PC-3 (cell line): ENCODE data around the gene VPS26C. TPM values are rescaled to one million over a fixed set of nuclear protein-coding genes. Genes with fewer than 3 reads are reported as not detected.

Experiments used
- ATAC-seq: fragments of 200-7000 bp; cut with Tn5 transposase; 2 replicates; pipeline ENCODE4 v1.9.1; 2020; ENCODE audit warnings: mild to moderate bottlenecking, moderate library complexity
- BruUV-seq: library from RNA; stranded (reverse); fragments of 400-500 nt; replicated peaks from 2 replicates; lab custom pipeline; 2021; lab: Mats Ljungman, UMichigan
- CTCF ChIA-PET: fragments of 300-600 bp; sonication (Branson Sonifier 250); formaldehyde crosslinking; loops from one replicate; lab custom pipeline; 2022; ENCODE audit warnings: antibody characterized with exemption; lab: Charles Lee
- POLR2A ChIA-PET: fragments of 300-600 bp; sonication (Branson Sonifier 250); formaldehyde crosslinking; loops from one replicate; lab custom pipeline; 2022; ENCODE audit warnings: antibody characterized with exemption; ENCODE audit not compliant: unreplicated experiment; lab: Charles Lee
- DNase-seq: peaks from one replicate; pipeline ENCODE4 v3.0.0-alpha.2; 2015
- H2AFZ ChIP-seq: fragments of 300-600 bp; sonication (generic); 2 replicates; pipeline ENCODE4 v1.6.0; 2016; ENCODE audit warnings: antibody characterized with exemption, low read length
- H3F3A ChIP-seq: fragments of 300-600 bp; sonication (generic); one replicate; pipeline ENCODE4 v1.6.0; 2017; ENCODE audit warnings: antibody characterized with exemption, low read length, control low read depth, mild to moderate bottlenecking; ENCODE audit not compliant: unreplicated experiment
- H3K27ac ChIP-seq: fragments of 300-600 bp; sonication (generic); 2 replicates; pipeline ENCODE4 v1.5.1; 2016; ENCODE audit warnings: mild to moderate bottlenecking, low read length
- H3K27me3 ChIP-seq: fragments of 300-600 bp; sonication (generic); 2 replicates; pipeline ENCODE4 v1.6.1; 2016; ENCODE audit warnings: low read length, mixed read lengths
- H3K36me3 ChIP-seq: fragments of 300-600 bp; sonication (generic); 2 replicates; pipeline ENCODE4 v1.6.1; 2016; ENCODE audit warnings: low read depth, mixed run types, low read length, mixed read lengths
- H3K4me1 ChIP-seq: fragments of 300-600 bp; sonication (generic); 2 replicates; pipeline ENCODE4 v1.5.1; 2016; ENCODE audit warnings: low read length; ENCODE audit not compliant: insufficient read depth
- H3K4me2 ChIP-seq: fragments of 300-600 bp; sonication (generic); 2 replicates; pipeline ENCODE4 v1.6.0; 2016; ENCODE audit warnings: low read length
- H3K4me3 ChIP-seq: fragments of 300-600 bp; sonication (generic); 2 replicates; pipeline ENCODE4 v1.5.1; 2016; ENCODE audit warnings: mild to moderate bottlenecking, low read length, mixed read lengths
- H3K79me2 ChIP-seq: fragments of 300-600 bp; sonication (generic); 2 replicates; pipeline ENCODE4 v1.6.1; 2017; ENCODE audit warnings: low read length, mixed read lengths
- H3K9ac ChIP-seq: fragments of 300-600 bp; sonication (generic); 2 replicates; pipeline ENCODE4 v1.6.0; 2016; ENCODE audit warnings: mild to moderate bottlenecking, low read length
- H3K9me2 ChIP-seq: fragments of 300-600 bp; sonication (generic); replicated peaks from 2 replicates; pipeline ENCODE4 v1.6.1; 2016; ENCODE audit warnings: mixed run types, low read length, mixed read lengths
- H3K9me3 ChIP-seq: fragments of 300-600 bp; sonication (generic); 2 replicates; pipeline ENCODE4 v1.6.1; 2016; ENCODE audit warnings: low read length, mixed read lengths
- H4K20me1 ChIP-seq: fragments of 300-600 bp; sonication (generic); 2 replicates; pipeline ENCODE4 v1.6.1; 2016; ENCODE audit warnings: low read length, mixed read lengths
- CTCF ChIP-seq: fragments of 300-600 bp; sonication (generic); conservative IDR thresholded peaks from 2 replicates; pipeline ENCODE4 v1.5.1; 2017; ENCODE audit warnings: antibody characterized with exemption, low read depth, mild to moderate bottlenecking, low read length
- EZH2 ChIP-seq: fragments of 300-600 bp; sonication (generic); IDR thresholded peaks from one replicate; pipeline ENCODE4 v1.6.1; 2017; ENCODE audit warnings: antibody characterized with exemption, mild to moderate bottlenecking, low read length; ENCODE audit not compliant: unreplicated experiment
- EZH2phosphoT487 ChIP-seq: fragments of 300-600 bp; sonication (generic); IDR thresholded peaks from 2 replicates; pipeline ENCODE4 v1.6.1; 2018; ENCODE audit warnings: mild to moderate bottlenecking, antibody characterized with exemption, low read length, borderline replicate concordance
- intact Hi-C: fragments of 100-400 bp; cut with micrococcal nuclease; formaldehyde crosslinking; loops from 2 replicates; pipeline ENCODE4 v1.9.0; 2023
- total RNA-seq: library from RNA; depleted of rRNA; stranded (reverse); fragments of >200 nt; gene quantifications from 2 replicates; pipeline ENCODE4 v1.2.3, GENCODE V29; 2014

Gene VPS26C
- total RNA-seq, 1 experiment from 2014 or later: 63.3 TPM

DNA sequence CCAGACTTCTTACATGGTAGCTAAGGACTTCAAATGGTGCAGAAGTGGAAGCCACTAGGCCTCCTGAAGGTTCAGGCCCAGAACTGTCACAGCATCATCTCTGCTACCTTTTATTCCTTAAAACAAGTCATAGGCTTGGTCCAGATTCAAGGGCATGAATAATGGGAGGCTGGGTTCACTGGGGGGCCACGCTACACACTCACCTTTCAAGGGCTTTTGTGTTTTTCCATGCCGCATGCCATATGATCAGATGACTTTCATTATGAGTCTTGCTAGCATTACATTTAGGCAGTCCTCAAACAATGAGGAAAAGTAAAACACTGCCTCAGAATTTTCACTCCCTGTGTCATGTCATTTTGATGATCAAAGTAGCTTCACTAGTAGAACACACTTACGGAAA is 83.4 kb downstream of the VPS26C start:
- TF ChIP-seq EZH2phosphoT487 (no peak), EZH2 (no peak), CTCF (no peak)
- no peak for DNase-seq
- Histone ChIP-seq H3K9ac (no peak overlapping the region), H2AFZ (no peak overlapping the region), H3K4me1 (no peaks in the 10 kb centered on the region), H3K27ac (no peak overlapping the region), H3F3A (no peaks in the 10 kb centered on the region), H3K79me2 (no peaks in the 10 kb centered on the region), H3K36me3 (peaks cover 38% of the 10 kb centered on the region), H3K4me3 (no peak overlapping the region), H4K20me1 (no peaks in the 10 kb centered on the region), H3K4me2 (no peak overlapping the region), H3K27me3 (no peaks in the 10 kb centered on the region), H3K9me2 (no peaks in the 10 kb centered on the region), H3K9me3 (no peaks in the 10 kb centered on the region)
- CTCF ChIA-PET: no interaction called here
- ATAC-seq: no peak
- POLR2A ChIA-PET: no interaction called here
- intact Hi-C loops: loop anchor here (10.0 kb wide), 1 partner anchor 401 kb away; no protein-coding TSS in a partner anchor
- no TSS peak for BruUV-seq

DNA sequence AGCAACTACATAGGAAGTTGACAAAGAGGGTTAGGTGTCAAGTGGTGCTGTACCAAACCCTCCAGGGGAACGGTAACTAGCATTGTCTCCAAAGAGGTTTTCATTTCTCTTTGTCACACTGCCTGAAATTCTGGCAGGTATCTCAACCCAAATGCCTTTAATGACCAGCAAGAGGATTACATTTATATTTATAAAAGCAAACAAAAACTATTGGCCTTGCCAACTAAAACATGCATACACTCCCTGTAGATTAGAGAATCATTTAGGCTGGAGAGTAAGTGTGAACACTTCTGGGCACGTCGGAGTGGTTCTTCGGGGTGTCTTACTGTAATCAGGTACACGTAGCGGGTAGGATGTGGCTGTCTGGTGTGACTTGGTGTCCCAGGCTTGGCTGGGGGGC is 84.9 kb downstream of the VPS26C start:
- no TSS peak for BruUV-seq
- intact Hi-C loops: loop anchor here (10.0 kb wide), 1 partner anchor 403 kb away; no protein-coding TSS in a partner anchor
- ChIA-PET POLR2A (no interaction called here), CTCF (no interaction called here)
- Histone ChIP-seq H3K4me3 (no peak overlapping the region), H4K20me1 (no peaks in the 10 kb centered on the region), H3K9ac (no peak overlapping the region), H3K27ac (no peak overlapping the region), H3F3A (no peaks in the 10 kb centered on the region), H3K27me3 (no peaks in the 10 kb centered on the region), H3K4me2 (no peak overlapping the region), H2AFZ (no peak overlapping the region), H3K9me3 (no peaks in the 10 kb centered on the region), H3K36me3 (peaks cover 45% of the 10 kb centered on the region), H3K79me2 (no peaks in the 10 kb centered on the region), H3K4me1 (no peaks in the 10 kb centered on the region), H3K9me2 (no peaks in the 10 kb centered on the region)
- ATAC-seq (peak; percentile 74), DNase-seq (no peak)
- TF ChIP-seq EZH2 (no peak), EZH2phosphoT487 (no peak), CTCF (no peak)

DNA sequence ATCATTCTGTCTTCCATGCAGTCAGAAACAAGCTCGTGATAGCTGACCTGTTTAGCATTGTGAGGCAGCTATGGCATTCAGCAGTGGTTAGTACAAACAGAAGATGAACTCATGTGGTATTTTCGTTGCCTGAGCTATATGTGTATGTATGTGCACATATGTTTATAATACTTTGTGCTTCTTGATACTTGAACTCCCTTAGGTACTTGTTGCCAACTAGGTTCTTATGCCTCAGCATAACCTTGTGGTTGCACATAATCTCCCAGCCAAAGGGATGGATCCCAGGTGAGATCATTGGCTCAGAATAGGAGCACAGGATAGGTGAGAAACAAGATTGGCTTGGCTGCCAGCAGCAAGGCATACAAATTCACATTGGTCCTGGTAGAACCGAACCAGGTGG is 86.1 kb downstream of the VPS26C start:
- Histone ChIP-seq H3K79me2 (no peaks in the 10 kb centered on the region), H3K9ac (no peak overlapping the region), H3K4me2 (no peak overlapping the region), H3K36me3 (peaks cover 39% of the 10 kb centered on the region), H3K27ac (no peak overlapping the region), H3K9me3 (no peaks in the 10 kb centered on the region), H3K9me2 (no peaks in the 10 kb centered on the region), H3K4me3 (no peak overlapping the region), H2AFZ (no peak overlapping the region), H3K27me3 (no peaks in the 10 kb centered on the region), H4K20me1 (no peaks in the 10 kb centered on the region), H3F3A (no peaks in the 10 kb centered on the region), H3K4me1 (peaks cover 9% of the 10 kb centered on the region)
- no peak for TF ChIP-seq EZH2phosphoT487
- no peak for TF ChIP-seq CTCF
- no peak for TF ChIP-seq EZH2
- POLR2A ChIA-PET: no interaction called here
- DNase-seq (no peak), ATAC-seq (no peak)
- intact Hi-C loops: loop anchor here (10.0 kb wide), 1 partner anchor 404 kb away; no protein-coding TSS in a partner anchor
- no TSS peak for BruUV-seq
- CTCF ChIA-PET: no interaction called here
